Activated CD8-positive, alpha-beta memory T cell treated with anti-CD3 and anti-CD28 coated beads for 4 hours (primary cell): ENCODE data around the gene ERG.

Experiments used
- DNase-seq, 2 donors: peaks; one replicate each; pipeline ENCODE4 v3.0.0-alpha.2; 2020; ENCODE audit warnings: low read depth in 2 of 2

ERG gene

GRCh38 chr21:38498057-38498833, at the start of gene ERG:
Gene ERG, minus strand, starts transcription at chr21:38498477. Its CDS starts 97 bp downstream, at chr21:38498380.
- DNase-seq: no peak

GRCh38 chr21:38544661-38545060, 46.4 kb upstream of the ERG start:
- no peak for DNase-seq

GRCh38 chr21:38542263-38542662, 44.0 kb upstream of the ERG start:
- DNase-seq: no peak

- DNase-seq: no peak
These were observed 40.1 kb upstream of the ERG start for GRCh38 chr21:38538353-38538752.

- DNase-seq: no peak
These were observed 36.3 kb upstream of the ERG start for GRCh38 chr21:38534591-38534990.

GRCh38 chr21:38533887-38534286, 35.6 kb upstream of the ERG start:
- no peak for DNase-seq

GRCh38 chr21:38531591-38531990, 33.3 kb upstream of the ERG start:
- no peak for DNase-seq

GRCh38 chr21:38531039-38531541, 32.8 kb upstream of the ERG start:
- DNase-seq: no peak

- no peak for DNase-seq
These were observed 29.5 kb upstream of the ERG start for GRCh38 chr21:38527737-38528136.

- no peak for DNase-seq
These were observed 27.2 kb upstream of the ERG start for GRCh38 chr21:38525454-38525853.

GRCh38 chr21:38524168-38525153, 26.2 kb upstream of the ERG start:
- DNase-seq: no peak

GRCh38 chr21:38520511-38520910, 22.2 kb upstream of the ERG start:
- no peak for DNase-seq

GRCh38 chr21:38511662-38512243, 13.5 kb upstream of the ERG start:
- no peak for DNase-seq

GRCh38 chr21:38511198-38511597, 12.9 kb upstream of the ERG start:
- DNase-seq: no peak

GRCh38 chr21:38507374-38507942, 9.2 kb upstream of the ERG start:
- DNase-seq: no peak

- no peak for DNase-seq
These were observed 8.5 kb upstream of the ERG start for GRCh38 chr21:38506661-38507281.

- no peak for DNase-seq
These were observed 7.6 kb upstream of the ERG start for GRCh38 chr21:38505654-38506523.

GRCh38 chr21:38504066-38504465, 5.8 kb upstream of the ERG start:
- DNase-seq: no peak

- DNase-seq: no peak
These were observed 5.3 kb upstream of the ERG start for GRCh38 chr21:38503583-38503982.

GRCh38 chr21:38500073-38500472, 1.8 kb upstream of the ERG start:
- DNase-seq: no peak
